HCT116 (cell line): ENCODE data around the gene CLPTM1L. TPM values are rescaled to one million over a fixed set of nuclear protein-coding genes. Genes with fewer than 3 reads are reported as not detected.

Experiments used
- ATAC-seq: fragments of 200-7000 bp; cut with Tn5 transposase; 2 replicates; pipeline ENCODE4 v1.9.1; 2020; ENCODE audit warnings: mild to moderate bottlenecking, moderate library complexity
- BruUV-seq: library from RNA; stranded (reverse); fragments of 400-500 nt; replicated peaks from 2 replicates; lab custom pipeline; 2021; lab: Mats Ljungman, UMichigan
- CTCF ChIA-PET: fragments of 300-600 bp; sonication (Branson Sonifier 250); formaldehyde crosslinking; loops from one replicate; lab custom pipeline; 2021; ENCODE audit warnings: antibody characterized with exemption; lab: Charles Lee
- POLR2A ChIA-PET: fragments of 300-600, 350-600 bp; sonication (Branson Sonifier 250); formaldehyde crosslinking; loops from one replicate; lab custom pipeline; 2021; ENCODE audit warnings: antibody characterized with exemption; lab: Charles Lee
- RAD21 ChIA-PET, 2 experiments: fragments of 300-600 bp; sonication (Branson Sonifier 250); formaldehyde crosslinking; loops; one replicate each; lab custom pipeline; 2023; ENCODE audit warnings: low total read pairs in 2 of 2; ENCODE audit not compliant: uncharacterized antibody in 2 of 2, unreplicated experiment in 2 of 2, low non-redundant PET in 1 of 2; lab: Charles Lee
- DNase-seq: peaks from one replicate; pipeline ENCODE4 v3.0.0-alpha.2; 2010; ENCODE audit warnings: low read depth, low spot score
- H2AFZ ChIP-seq: fragments of 200-600 bp; shearing (Covaris generic), sonication (generic); 2 replicates; pipeline ENCODE4 v1.6.1; 2017; ENCODE audit warnings: low read depth, mixed run types, mixed read lengths, antibody characterized with exemption, low read length; ENCODE audit not compliant: poor library complexity, severe bottlenecking
- H3K27ac ChIP-seq: 2 replicates; pipeline ENCODE4 v1.5.1; 2012; ENCODE audit warnings: low read depth, low read length
- H3K27me3 ChIP-seq: fragments of 200-600 bp; sonication (generic); 2 replicates; pipeline ENCODE4 v1.6.1; 2016; ENCODE audit warnings: mixed run types, low read length, mixed read lengths; ENCODE audit not compliant: insufficient read depth
- H3K36me3 ChIP-seq, 2 experiments: fragments of 200-500 bp in 1 of 2; fragments of 200-600 bp in 1 of 2; sonication (Bioruptor generic) in 1 of 2; sonication (generic) in 1 of 2; 2 replicates each; pipeline versions ENCODE4 v1.5.1 to v1.6.1; 2014 to 2016; ENCODE audit warnings: low read length in 2 of 2, inconsistent platforms in 1 of 2, mixed read lengths in 1 of 2, mixed run types in 1 of 2; ENCODE audit not compliant: insufficient read depth in 2 of 2, control insufficient read depth in 1 of 2
- H3K4me1 ChIP-seq, 2 experiments: fragments of 200-600 bp in 1 of 2; sonication (generic) in 1 of 2; 2 replicates each; pipeline versions ENCODE4 v1.5.1 to v1.6.1; 2012 to 2017; ENCODE audit warnings: low read length in 2 of 2, inconsistent platforms in 1 of 2, mild to moderate bottlenecking in 1 of 2, mixed read lengths in 1 of 2, mixed run types in 1 of 2, moderate library complexity in 1 of 2; ENCODE audit not compliant: insufficient read depth in 2 of 2, control insufficient read depth in 1 of 2
- H3K4me2 ChIP-seq: fragments of 200-600 bp; sonication (generic); 2 replicates; pipeline ENCODE4 v1.6.1; 2017; ENCODE audit warnings: mixed run types, low read length, mixed read lengths
- H3K4me3 ChIP-seq, 2 experiments: fragments of 200-600 bp in 1 of 2; sonication (generic) in 1 of 2; replicated peaks in 1 of 2; 2 replicates each; pipeline ENCODE4 v1.5.1; 2011 to 2016; ENCODE audit warnings: low read length in 2 of 2, control low read depth in 1 of 2, low read depth in 1 of 2, mild to moderate bottlenecking in 1 of 2, mixed read lengths in 1 of 2, mixed run types in 1 of 2
- H3K79me2 ChIP-seq: fragments of 200-600 bp; sonication (generic); 2 replicates; pipeline ENCODE4 v1.6.1; 2017; ENCODE audit warnings: mild to moderate bottlenecking, mixed run types, low read length, moderate library complexity, mixed read lengths; ENCODE audit not compliant: insufficient read depth
- H3K9ac ChIP-seq: fragments of 200-600 bp; sonication (generic); 2 replicates; pipeline ENCODE4 v1.6.1; 2016; ENCODE audit warnings: low read length, mixed read lengths
- H3K9me2 ChIP-seq: fragments of 200-600 bp; sonication (generic), shearing (Covaris generic); 2 replicates; pipeline ENCODE4 v1.6.1; 2017; ENCODE audit warnings: mixed run types, mild to moderate bottlenecking, moderate library complexity; ENCODE audit not compliant: insufficient read depth
- H3K9me3 ChIP-seq, 2 experiments: fragments of 200-500 bp in 1 of 2; fragments of 200-600 bp in 1 of 2; sonication (Bioruptor generic) in 1 of 2; sonication (generic) in 1 of 2; 2 replicates each; pipeline ENCODE4 v1.6.1; 2014 to 2017; ENCODE audit warnings: low read length in 2 of 2, mixed read lengths in 2 of 2, inconsistent platforms in 1 of 2, low read depth in 1 of 2, mild to moderate bottlenecking in 1 of 2, mixed run types in 1 of 2, moderate library complexity in 1 of 2; ENCODE audit not compliant: control insufficient read depth in 1 of 2, insufficient read depth in 1 of 2
- H4K20me1 ChIP-seq: fragments of 200-600 bp; sonication (generic), shearing (Covaris generic); 2 replicates; pipeline ENCODE4 v1.6.1; 2017; ENCODE audit warnings: mixed run types, mild to moderate bottlenecking, moderate library complexity; ENCODE audit not compliant: insufficient read depth
- ATF3 ChIP-seq: IDR thresholded peaks from 2 replicates; pipeline ENCODE4 v1.6.1; 2012
- CEBPB ChIP-seq: IDR thresholded peaks from 2 replicates; pipeline ENCODE4 v1.6.1; 2012; ENCODE audit warnings: low read depth
- CTCF ChIP-seq, 3 experiments: fragments of 200-600 bp in 1 of 3; sonication (generic) in 1 of 3; IDR thresholded peaks in 2 of 3; conservative IDR thresholded peaks in 1 of 3; 2 replicates each; pipeline ENCODE4 v1.5.1; 2012 to 2017; ENCODE audit warnings: low read depth in 2 of 3, low read length in 2 of 3, antibody characterized with exemption in 1 of 3, borderline replicate concordance in 1 of 3, control low read depth in 1 of 3, mild to moderate bottlenecking in 1 of 3, mixed read lengths in 1 of 3, mixed run types in 1 of 3, moderate library complexity in 1 of 3; ENCODE audit not compliant: insufficient read depth in 1 of 3
- REST ChIP-seq: IDR thresholded peaks from 2 replicates; pipeline ENCODE4 v1.6.1; 2012; ENCODE audit warnings: low read depth
- SIN3A ChIP-seq: IDR thresholded peaks from 2 replicates; pipeline ENCODE4 v1.6.1; 2012; ENCODE audit warnings: low read depth
- SRF ChIP-seq: IDR thresholded peaks from 2 replicates; pipeline ENCODE4 v1.6.1; 2012; ENCODE audit warnings: low read depth
- TCF7L2 ChIP-seq: IDR thresholded peaks from 2 replicates; pipeline ENCODE4 v1.7.0; 2011; ENCODE audit warnings: borderline replicate concordance, inconsistent platforms; ENCODE audit not compliant: insufficient read depth, insufficient read length; ENCODE audit errors: extremely low read depth
- ZNF274 ChIP-seq: fragments of 200-500 bp; sonication (Bioruptor generic); IDR thresholded peaks from 2 replicates; pipeline ENCODE4 v1.6.1; 2014; ENCODE audit warnings: mild to moderate bottlenecking, low read depth, low read length, inconsistent platforms
- intact Hi-C: fragments of 100-400 bp; cut with micrococcal nuclease; formaldehyde crosslinking; loops from 2 replicates; pipeline ENCODE4 v1.10.0; 2022
- total RNA-seq: library from RNA; stranded (reverse); gene quantifications from one replicate; pipeline ENCODE4 v1.2.1, GENCODE V29; 2021; ENCODE audit not compliant: unreplicated experiment
- TF ChIP-seq, protein P1 (sequence below): IDR thresholded peaks from 2 replicates; pipeline ENCODE4 v1.6.1; 2011; ENCODE audit warnings: mild to moderate bottlenecking, low read length, moderate library complexity; ENCODE audit not compliant: insufficient replicate concordance; ENCODE audit errors: extremely low read depth

Gene CLPTM1L
- total RNA-seq, 1 experiment from 2014 or later, result 98.4 TPM

GRCh38 chr5:1274471-1274870 lies 70.4 kb downstream of the CLPTM1L start:
- intact Hi-C loops, result no loop called here
- CTCF ChIA-PET, result no interaction called here
- RAD21 ChIA-PET, result no interaction called here
- no peaks in the 10 kb centered on the region for H4K20me1 ChIP-seq
- no peak overlapping the region for H3K4me2 ChIP-seq
- H3K9ac ChIP-seq, result no peak overlapping the region
- H3K27ac ChIP-seq, result no peak overlapping the region
- H3K4me1 ChIP-seq, result no peaks in the 10 kb centered on the region
- H3K9me3 ChIP-seq, result no peaks in the 10 kb centered on the region
- BruUV-seq, result no TSS peak
- DNase-seq, result no peak
- no peak overlapping the region for H3K4me3 ChIP-seq
- peaks cover 0 to 5% of the 10 kb centered on the region in 2 experiments; a peak in 1 of 4 replicates for H3K36me3 ChIP-seq
- no peaks in the 10 kb centered on the region for H3K9me2 ChIP-seq
- no peaks in the 10 kb centered on the region for H3K27me3 ChIP-seq
- H3K79me2 ChIP-seq, result no peaks in the 10 kb centered on the region
- no peak overlapping the region for H2AFZ ChIP-seq
- TF ChIP-seq SIN3A (no peak), ZNF274 (no peak), ATF3 (no peak), SRF (no peak), CTCF (IDR thresholded peaks at IDR 0.05 in 2 of 3, conservative IDR thresholded peaks at IDR 0.05 in 1 of 3; ENCODE audit: borderline replicate concordance in 1 of 3, insufficient read depth in 1 of 3, low read depth in 2 of 3, low read length in 2 of 3) (no peak), CEBPB (no peak), REST (no peak), TCF7L2 (no peak)
- TF ChIP-seq, protein P1, sequence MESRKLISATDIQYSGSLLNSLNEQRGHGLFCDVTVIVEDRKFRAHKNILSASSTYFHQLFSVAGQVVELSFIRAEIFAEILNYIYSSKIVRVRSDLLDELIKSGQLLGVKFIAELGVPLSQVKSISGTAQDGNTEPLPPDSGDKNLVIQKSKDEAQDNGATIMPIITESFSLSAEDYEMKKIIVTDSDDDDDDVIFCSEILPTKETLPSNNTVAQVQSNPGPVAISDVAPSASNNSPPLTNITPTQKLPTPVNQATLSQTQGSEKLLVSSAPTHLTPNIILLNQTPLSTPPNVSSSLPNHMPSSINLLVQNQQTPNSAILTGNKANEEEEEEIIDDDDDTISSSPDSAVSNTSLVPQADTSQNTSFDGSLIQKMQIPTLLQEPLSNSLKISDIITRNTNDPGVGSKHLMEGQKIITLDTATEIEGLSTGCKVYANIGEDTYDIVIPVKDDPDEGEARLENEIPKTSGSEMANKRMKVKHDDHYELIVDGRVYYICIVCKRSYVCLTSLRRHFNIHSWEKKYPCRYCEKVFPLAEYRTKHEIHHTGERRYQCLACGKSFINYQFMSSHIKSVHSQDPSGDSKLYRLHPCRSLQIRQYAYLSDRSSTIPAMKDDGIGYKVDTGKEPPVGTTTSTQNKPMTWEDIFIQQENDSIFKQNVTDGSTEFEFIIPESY, result no peak
- POLR2A ChIA-PET, result no interaction called here
- no peak for ATAC-seq
